Mammary epithelial cell (primary cell): ENCODE results near the gene CPB2.

Experiments
- CTCF ChIP-seq, 2 donors: IDR thresholded peaks in 1 of 2; conservative IDR thresholded peaks in 1 of 2; 2 replicates each; pipeline ENCODE4 v1.5.1; 2011 to 2012; ENCODE audit warnings: inconsistent platforms in 2 of 2, low read length in 2 of 2, mild to moderate bottlenecking in 2 of 2, control low read depth in 1 of 2, low read depth in 1 of 2; ENCODE audit not compliant: insufficient read depth in 1 of 2; ENCODE audit errors: extremely low read depth in 1 of 2
- EZH2 ChIP-seq: IDR thresholded peaks from 2 replicates; pipeline ENCODE4 v1.6.1; 2012; ENCODE audit warnings: low read length, inconsistent platforms, borderline replicate concordance

DNA sequence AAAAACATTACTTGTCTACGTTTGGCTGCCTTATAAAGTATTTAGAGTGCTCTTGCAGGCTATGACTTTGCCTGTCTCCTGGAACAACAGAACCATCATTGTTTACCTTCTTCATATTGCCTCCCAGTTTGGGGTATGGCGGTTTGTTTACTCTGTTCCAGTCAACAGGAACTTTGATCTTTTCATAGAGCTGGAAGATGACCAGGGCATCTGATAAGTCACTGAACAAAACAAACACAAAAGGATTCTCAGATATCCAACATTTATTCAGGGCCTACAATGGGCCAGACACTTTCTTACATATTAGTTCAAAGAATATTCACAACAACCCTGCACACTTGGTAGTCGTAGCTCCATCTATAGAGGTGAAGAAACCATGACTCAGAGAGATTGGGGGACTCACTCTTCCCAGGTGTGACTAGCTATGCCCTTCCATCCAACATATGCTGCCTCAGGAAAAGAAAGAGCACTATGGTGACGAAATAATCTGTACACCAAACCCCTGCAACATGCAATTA, 38.4 kb upstream of the CPB2 start:
- no peak for TF ChIP-seq CTCF (conservative IDR thresholded peaks at IDR 0.05 in 1 of 2, IDR thresholded peaks at IDR 0.05 in 1 of 2; ENCODE audit: extremely low read depth in 1 of 2, insufficient read depth in 1 of 2, low read depth in 1 of 2, low read length in 2 of 2)
- TF ChIP-seq EZH2 = no peak
